Stimulated activated CD4-positive, alpha-beta T cell treated with anti-CD3 and anti-CD28 coated beads, Interleukin-15, amount 100 ng/mL, for 24 hours (primary cell): ENCODE results near the gene KCNJ5.

Experiments used
- DNase-seq: peaks from one replicate; pipeline ENCODE4 v3.0.0-alpha.2; 2020

KCNJ5 gene

DNA sequence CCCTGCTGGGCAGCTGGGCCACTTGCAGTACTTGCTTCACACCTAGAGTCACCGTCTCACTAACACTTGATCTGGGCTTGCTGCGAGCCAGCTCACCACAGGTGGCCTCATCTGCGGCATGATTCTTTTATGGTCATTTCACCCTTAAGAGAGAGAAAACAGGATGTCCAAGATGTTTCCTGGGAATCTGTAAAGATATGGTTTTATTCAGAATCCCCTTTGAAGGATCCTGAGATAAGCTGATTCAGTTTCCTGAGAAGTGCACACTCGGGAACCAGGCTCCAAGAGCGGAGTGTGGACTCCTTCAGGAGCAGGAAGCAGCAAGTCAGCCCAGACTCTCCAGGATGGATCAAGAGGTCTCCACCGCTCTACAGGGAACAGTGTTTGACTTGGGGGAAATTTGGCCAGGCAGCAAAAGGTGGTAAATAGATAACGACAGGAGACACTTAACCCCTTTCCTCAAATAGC, 73.3 kb downstream of the KCNJ5 start:
- DNase-seq, result no peak

DNA sequence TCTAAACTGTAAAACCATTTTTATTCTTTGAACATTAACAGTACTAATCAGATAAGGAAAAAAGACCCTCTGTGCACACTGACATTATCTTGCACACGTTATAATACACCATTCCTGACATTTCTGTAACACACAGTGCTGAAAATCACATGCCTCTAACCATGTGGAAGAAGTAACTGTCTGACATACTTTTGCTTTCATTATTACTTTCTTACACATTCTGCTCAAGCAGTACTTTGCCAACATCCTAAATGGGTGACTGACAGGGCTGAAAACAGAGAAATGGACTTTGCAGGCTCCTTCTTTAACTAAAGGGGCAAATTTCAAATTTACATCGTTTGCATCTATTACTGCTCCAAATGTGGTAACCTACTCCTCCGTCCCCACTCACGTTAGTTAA, 74.3 kb downstream of the KCNJ5 start:
- no peak for DNase-seq

GRCh38 chr11:128967578-128967977, 76.4 kb downstream of the KCNJ5 start:
- DNase-seq, result no peak

GRCh38 chr11:128968916-128969315, 77.8 kb downstream of the KCNJ5 start:
- no peak for DNase-seq
